Measurements from ENCODE around the gene KCNC3.

DNA sequence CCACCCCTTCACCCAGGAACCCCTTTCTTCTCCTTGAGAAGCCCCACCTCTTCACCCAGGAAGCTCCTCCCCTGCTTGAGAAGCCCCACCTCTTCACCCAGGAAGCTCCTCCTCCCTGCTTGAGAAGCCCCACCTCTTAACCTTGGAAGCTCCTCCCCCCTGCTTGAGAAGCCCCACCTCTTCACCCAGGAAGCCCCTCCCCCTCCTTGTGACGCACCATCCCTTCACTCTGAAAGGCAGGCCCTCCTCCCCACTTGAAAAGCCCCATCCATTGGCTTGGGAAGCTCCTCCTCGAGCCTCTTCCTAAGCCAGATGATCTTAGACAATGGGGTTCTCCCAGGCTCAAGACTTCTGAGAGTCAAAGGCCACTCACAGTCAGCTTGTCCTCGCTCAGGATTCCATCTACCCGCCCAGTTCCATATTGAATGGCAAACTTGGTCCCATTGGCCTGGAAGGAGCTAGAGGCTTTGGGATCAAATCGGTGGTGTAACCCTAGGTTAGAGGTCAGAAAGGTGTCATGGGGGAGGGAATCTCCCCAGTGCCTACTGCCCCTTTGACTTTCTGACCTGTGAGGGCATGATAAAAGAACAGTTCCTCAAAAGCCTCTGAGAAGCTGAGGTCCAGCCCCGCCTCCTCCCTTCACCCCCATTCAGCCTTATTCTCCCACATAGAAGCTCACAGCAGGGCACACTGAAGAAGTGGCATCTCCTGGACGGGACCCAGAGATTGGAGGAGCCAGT, 32.3 kb upstream of the KCNC3 start:
- TF ChIP-seq, protein P1, sequence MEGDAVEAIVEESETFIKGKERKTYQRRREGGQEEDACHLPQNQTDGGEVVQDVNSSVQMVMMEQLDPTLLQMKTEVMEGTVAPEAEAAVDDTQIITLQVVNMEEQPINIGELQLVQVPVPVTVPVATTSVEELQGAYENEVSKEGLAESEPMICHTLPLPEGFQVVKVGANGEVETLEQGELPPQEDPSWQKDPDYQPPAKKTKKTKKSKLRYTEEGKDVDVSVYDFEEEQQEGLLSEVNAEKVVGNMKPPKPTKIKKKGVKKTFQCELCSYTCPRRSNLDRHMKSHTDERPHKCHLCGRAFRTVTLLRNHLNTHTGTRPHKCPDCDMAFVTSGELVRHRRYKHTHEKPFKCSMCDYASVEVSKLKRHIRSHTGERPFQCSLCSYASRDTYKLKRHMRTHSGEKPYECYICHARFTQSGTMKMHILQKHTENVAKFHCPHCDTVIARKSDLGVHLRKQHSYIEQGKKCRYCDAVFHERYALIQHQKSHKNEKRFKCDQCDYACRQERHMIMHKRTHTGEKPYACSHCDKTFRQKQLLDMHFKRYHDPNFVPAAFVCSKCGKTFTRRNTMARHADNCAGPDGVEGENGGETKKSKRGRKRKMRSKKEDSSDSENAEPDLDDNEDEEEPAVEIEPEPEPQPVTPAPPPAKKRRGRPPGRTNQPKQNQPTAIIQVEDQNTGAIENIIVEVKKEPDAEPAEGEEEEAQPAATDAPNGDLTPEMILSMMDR (IDR thresholded peaks at IDR 0.05; ENCODE audit: poor library complexity): no peak
- TF ChIP-seq EZH2 (IDR thresholded peaks at IDR 0.05; ENCODE audit: borderline replicate concordance) (no peak), EZH2phosphoT487 (IDR thresholded peaks at IDR 0.05; ENCODE audit: low read depth, severe bottlenecking, unreplicated experiment) (no peak)
